Astrocyte (in vitro differentiated cells and primary cell): ENCODE data around the gene CRADD.

Experiments
- CTCF ChIP-seq: IDR thresholded peaks from 2 replicates; pipeline ENCODE4 v1.5.1; 2011; ENCODE audit warnings: low read depth, mild to moderate bottlenecking, inconsistent platforms, low read length, moderate library complexity; ENCODE audit not compliant: insufficient read depth
- EZH2 ChIP-seq: IDR thresholded peaks from 2 replicates; pipeline ENCODE4 v1.6.1; 2012; ENCODE audit warnings: mild to moderate bottlenecking, low read length, inconsistent platforms; ENCODE audit not compliant: insufficient read depth

- TF ChIP-seq CTCF (no peak), EZH2 (no peak)
These were observed 42.5 kb downstream of the CRADD start for GRCh38 chr12:93719710-93720109.
